GM21528 (cell line): ENCODE data around the gene INO80.
"Not testable (repeated sequence)": the region's sequence is repeated elsewhere in the genome, so short reads cannot be mapped to it uniquely, and the experiment has no call there.

Experiments
- ATAC-seq: cut with Tn5 transposase; IDR thresholded peaks from one replicate; pipeline ENCODE4 v1.9.1; 2021; ENCODE audit warnings: mild to moderate bottlenecking, moderate library complexity; ENCODE audit not compliant: unreplicated experiment, low FRiP score

The INO80 gene, protein sequence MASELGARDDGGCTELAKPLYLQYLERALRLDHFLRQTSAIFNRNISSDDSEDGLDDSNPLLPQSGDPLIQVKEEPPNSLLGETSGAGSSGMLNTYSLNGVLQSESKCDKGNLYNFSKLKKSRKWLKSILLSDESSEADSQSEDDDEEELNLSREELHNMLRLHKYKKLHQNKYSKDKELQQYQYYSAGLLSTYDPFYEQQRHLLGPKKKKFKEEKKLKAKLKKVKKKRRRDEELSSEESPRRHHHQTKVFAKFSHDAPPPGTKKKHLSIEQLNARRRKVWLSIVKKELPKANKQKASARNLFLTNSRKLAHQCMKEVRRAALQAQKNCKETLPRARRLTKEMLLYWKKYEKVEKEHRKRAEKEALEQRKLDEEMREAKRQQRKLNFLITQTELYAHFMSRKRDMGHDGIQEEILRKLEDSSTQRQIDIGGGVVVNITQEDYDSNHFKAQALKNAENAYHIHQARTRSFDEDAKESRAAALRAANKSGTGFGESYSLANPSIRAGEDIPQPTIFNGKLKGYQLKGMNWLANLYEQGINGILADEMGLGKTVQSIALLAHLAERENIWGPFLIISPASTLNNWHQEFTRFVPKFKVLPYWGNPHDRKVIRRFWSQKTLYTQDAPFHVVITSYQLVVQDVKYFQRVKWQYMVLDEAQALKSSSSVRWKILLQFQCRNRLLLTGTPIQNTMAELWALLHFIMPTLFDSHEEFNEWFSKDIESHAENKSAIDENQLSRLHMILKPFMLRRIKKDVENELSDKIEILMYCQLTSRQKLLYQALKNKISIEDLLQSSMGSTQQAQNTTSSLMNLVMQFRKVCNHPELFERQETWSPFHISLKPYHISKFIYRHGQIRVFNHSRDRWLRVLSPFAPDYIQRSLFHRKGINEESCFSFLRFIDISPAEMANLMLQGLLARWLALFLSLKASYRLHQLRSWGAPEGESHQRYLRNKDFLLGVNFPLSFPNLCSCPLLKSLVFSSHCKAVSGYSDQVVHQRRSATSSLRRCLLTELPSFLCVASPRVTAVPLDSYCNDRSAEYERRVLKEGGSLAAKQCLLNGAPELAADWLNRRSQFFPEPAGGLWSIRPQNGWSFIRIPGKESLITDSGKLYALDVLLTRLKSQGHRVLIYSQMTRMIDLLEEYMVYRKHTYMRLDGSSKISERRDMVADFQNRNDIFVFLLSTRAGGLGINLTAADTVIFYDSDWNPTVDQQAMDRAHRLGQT (N-terminal part only)

DNA sequence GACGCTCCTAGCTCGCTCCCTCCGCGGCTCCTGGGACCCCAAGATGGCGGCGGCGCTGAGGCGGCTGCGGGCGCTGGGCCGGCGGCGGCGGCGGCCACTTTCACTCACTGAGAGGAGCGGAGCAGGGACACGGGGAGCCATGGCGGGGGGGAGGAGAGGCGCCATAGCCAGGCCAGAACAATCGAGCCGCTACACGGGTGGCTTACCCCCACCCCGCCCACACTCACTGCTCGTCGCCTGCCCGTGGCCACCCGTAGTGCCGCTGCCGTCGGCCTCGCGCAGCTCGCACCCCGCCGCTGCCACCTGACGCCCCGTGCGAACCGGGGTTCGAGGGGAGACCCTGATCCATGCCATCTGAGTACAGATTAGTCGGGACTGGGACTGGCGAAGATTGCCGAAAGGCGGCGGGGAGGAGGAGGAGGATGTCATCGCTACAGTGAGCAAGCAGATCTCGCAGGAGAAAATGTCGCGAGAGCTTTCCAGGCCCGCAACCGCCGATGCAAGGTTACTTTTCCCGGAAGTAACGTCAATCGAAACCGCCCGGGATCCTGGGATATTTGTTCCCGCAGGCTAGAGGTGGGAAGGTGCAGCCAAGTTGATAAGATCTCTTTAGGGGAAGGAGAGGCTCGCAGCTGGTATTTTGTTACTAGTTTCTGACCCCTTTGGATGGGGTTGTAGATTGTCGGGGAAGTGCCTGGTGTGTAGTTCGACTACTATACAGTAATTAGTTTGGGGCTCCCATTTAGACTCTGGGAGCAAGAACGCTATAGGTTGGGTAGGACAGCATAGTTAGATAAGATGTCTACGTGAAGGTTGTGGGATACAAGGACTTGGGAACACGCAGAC is at the start of gene INO80:
INO80 (minus strand) TSS at position 165 of the 846 bp plus-strand sequence. CDS start 19,970 bp downstream, outside the sequence.
- peak; percentile 77 for ATAC-seq

DNA sequence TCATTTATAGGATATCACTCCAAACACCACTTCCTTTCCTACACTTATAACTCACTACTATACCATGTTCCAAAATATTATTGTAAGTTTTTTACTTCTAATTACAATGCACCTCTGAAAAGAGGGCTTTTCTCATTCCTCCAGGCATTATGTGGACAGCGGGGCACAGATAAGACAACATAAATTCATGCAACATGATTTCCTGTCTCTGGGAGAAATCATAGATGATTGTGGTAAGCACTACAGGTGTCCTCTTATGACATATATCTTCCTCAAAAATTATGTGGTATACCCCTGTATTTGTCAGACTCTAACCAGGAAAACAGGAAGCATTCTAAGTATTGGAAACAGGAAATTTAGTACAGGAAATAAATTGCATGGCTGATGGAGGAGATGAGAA is 45.7 kb upstream of the INO80 start:
- ATAC-seq, result no peak

DNA sequence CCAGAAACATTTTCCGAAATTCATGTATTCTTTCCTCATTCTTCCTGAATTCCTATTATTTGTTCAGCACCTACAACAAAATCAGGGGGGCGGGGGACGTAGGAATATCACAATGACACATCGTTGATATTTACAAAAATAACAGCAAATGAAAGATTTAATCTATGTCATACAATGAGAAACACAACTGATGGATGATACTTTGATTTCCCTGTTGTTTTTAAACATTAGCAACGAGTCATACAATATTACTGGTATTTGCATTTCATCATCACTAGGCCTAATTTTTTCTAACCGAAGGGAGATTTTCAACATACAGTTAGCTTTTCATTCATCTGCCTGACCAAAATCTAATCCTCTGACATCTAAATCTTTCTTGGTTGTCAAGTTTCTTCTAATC is 45.3 kb upstream of the INO80 start:
- no peak for ATAC-seq

DNA sequence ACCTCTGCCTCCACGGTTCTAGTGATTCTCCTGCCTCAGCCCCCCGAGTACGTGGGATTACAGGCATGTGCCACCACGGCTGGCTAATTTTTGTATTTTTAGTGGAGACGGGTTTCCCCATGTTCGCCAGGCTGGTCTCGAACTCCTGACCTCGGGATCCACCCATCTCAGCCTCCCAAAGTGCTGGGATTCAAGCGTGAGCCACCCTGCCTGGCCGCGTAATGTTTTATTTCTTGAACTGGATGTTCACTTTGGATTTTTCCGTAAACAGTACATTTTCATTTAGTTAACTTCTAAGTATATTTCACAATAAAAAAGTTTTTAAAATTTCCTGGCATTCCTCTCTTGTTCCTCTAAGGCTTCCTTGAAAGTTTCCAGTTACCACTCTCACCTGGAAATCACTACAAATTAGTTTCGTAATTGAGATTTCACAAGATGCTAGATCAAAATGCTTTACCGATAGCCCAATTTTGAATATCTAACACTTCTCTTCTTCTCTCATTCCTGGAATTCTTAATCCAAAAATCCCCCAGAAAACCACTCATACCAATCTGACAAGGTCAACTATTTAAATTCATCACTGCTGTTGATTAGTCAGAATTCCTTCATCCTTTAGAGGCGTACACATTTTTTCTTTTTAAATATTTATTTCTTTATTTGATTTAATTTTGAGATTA is 44.7 kb upstream of the INO80 start:
- no peak for ATAC-seq

- no peak for ATAC-seq
These were observed 38.3 kb upstream of the INO80 start for GRCh38 chr15:41154412-41154811.

DNA sequence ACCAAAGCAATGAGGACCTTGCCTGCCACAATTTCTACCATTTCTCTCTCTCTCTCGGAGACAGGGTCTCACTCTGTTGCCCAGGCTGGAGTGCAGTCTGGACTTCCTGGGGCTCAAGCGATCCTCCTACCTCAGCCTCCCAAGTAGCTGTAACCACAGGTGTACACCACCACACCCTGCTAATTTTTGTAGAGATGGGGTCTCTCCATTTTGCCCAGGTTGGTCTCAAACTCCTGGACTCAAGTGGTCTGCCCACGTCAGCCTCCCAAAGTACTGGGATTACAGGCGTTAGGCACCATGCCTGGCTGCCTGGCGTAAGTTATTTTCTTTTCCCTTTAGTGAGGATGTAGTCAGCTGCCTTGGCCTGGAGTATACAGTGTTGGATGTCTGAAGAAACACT is 37.7 kb upstream of the INO80 start:
- ATAC-seq, result no peak

- no peak for ATAC-seq
These were observed 35.4 kb upstream of the INO80 start for GRCh38 chr15:41151451-41152005.

DNA sequence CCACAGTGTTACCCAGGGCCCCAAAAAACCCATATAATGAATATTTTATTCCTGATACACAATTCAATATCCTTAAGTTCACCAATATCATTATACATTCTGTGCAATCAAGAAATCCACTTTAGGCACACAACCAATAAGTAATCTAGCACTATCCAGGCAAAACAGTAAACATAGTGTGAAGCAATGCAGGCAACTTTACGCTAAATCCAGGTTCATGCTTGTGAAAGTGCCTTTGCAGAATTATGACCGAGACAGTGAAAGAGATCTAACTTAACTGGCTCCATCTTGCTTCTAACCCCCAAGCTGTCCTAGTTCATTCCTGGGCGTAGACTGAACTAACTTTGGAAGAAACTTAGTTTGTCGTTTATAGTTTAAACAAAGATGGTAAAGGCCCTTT is 34.2 kb upstream of the INO80 start:
- ATAC-seq, result no peak

GRCh38 chr15:41148065-41148464 is 32.0 kb upstream of the INO80 start:
- no peak for ATAC-seq

DNA sequence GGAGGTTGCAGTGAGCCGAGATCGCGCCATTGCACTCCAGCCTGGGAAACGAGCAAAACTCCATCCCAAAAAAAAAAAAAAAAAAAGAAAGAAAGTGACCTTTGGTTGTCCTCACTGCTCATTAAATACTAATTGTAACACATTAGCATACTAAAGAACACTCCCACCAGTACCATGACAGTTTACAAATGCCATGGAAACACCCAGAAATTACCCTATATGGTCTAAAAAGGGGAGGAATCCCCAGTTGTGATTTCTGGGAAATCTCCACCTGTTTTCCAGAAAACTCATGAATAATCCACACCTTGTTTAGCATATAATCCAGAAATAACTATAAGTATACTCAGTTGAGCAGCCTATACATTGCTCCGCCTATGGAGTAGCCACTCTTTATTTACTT is 23.5 kb upstream of the INO80 start:
- ATAC-seq, result no peak

GRCh38 chr15:41139112-41139511 is 23.0 kb upstream of the INO80 start:
- not testable (repeated sequence) for ATAC-seq

GRCh38 chr15:41135580-41135979 is 19.5 kb upstream of the INO80 start:
- not testable (repeated sequence) for ATAC-seq

GRCh38 chr15:41133454-41133853 is 17.4 kb upstream of the INO80 start:
- no peak for ATAC-seq

- ATAC-seq, result not testable (repeated sequence)
These were observed 16.0 kb upstream of the INO80 start for GRCh38 chr15:41132094-41132493.

GRCh38 chr15:41128174-41128902 is 12.3 kb upstream of the INO80 start:
- ATAC-seq, result no peak

GRCh38 chr15:41125931-41126642 is 10.0 kb upstream of the INO80 start:
- no peak for ATAC-seq

GRCh38 chr15:41125063-41125669 is 9.1 kb upstream of the INO80 start:
- ATAC-seq, result no peak
